ENCODE measurements around the gene CDH13.

DNA sequence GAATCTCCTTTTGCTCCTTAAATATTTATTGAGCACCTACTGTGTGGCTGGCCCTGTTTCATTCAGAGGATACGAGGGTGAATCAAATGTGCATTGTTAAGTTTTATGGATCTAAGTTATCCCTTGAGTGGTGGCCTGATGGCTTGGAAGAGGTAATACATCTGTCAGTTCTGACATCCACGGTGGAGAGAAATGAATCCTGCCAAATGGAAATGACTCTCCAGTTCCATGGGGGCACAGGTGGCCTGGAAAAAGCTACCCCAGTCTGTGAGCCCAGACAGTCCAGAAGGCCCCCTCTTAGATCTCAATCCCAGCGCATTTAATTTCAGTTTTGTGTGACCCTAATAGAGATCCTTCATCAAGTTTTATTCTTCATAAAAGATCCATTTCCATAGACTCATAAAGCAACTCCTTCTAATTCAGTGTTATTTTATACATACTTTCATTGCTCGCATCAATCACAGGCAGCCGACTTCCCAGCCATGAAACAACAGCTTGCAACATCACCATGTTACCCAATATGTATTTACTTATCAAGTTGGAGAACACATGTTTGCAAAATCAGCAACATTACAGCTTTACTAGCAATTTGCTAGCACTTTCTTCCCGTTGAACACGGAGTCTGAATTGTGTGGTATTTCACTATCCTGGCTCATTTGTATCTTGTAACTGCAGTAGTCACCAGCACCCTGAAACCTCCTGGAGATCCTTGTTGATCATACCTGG lies 846.2 kb downstream of the CDH13 start:
- TF ChIP-seq CTCF (IDR thresholded peaks at IDR 0.05), result no peak
- no peak for TF ChIP-seq EP300 (IDR thresholded peaks at IDR 0.05)
- TF ChIP-seq POLR2A (IDR thresholded peaks at IDR 0.05), result no peak
